CD4-positive, alpha-beta T cell treated with Interleukin-12 subunit alpha and Interleukin-12 subunit beta, for 1 hour (primary cell): Measurements from ENCODE around the gene RNASE7.

Experiments
- DNase-seq: peaks from one replicate; pipeline ENCODE4 v3.0.0-alpha.2; 2020

The RNASE7 gene

GRCh38 chr14:21043974-21044618 lies 1.9 kb downstream of the RNASE7 start:
- DNase-seq, result peak; percentile 36

GRCh38 chr14:21047378-21047781 lies 5.2 kb downstream of the RNASE7 start:
- no peak for DNase-seq

GRCh38 chr14:21048638-21049037 lies 6.5 kb downstream of the RNASE7 start:
- DNase-seq, result no peak

GRCh38 chr14:21049271-21049673 lies 7.1 kb downstream of the RNASE7 start:
- DNase-seq, result no peak

GRCh38 chr14:21050597-21050996 lies 8.4 kb downstream of the RNASE7 start:
- DNase-seq, result no peak

GRCh38 chr14:21053184-21054122 lies 11.3 kb downstream of the RNASE7 start:
- no peak for DNase-seq

GRCh38 chr14:21054123-21054767 lies 12.1 kb downstream of the RNASE7 start:
- no peak for DNase-seq

- DNase-seq, result no peak
Observed at GRCh38 chr14:21054768-21055145, 12.6 kb downstream of the RNASE7 start.

GRCh38 chr14:21055432-21056117 lies 13.4 kb downstream of the RNASE7 start:
- DNase-seq, result no peak

- no peak for DNase-seq
Observed at GRCh38 chr14:21056520-21057163, 14.5 kb downstream of the RNASE7 start.

GRCh38 chr14:21057803-21058675 lies 15.9 kb downstream of the RNASE7 start, which contains the start of gene RNASE8:
RNASE8 (plus strand) TSS chr14:21057822; CDS start chr14:21057893, 71 bp downstream.
- no peak for DNase-seq

GRCh38 chr14:21058903-21059302 lies 16.7 kb downstream of the RNASE7 start:
- no peak for DNase-seq

GRCh38 chr14:21059842-21060613 lies 17.9 kb downstream of the RNASE7 start:
- DNase-seq, result no peak

GRCh38 chr14:21060614-21061346 lies 18.6 kb downstream of the RNASE7 start:
- no peak for DNase-seq

GRCh38 chr14:21061347-21061668 lies 19.1 kb downstream of the RNASE7 start:
- no peak for DNase-seq

- DNase-seq, result no peak
Observed at GRCh38 chr14:21063479-21063878, 21.3 kb downstream of the RNASE7 start.

GRCh38 chr14:21066882-21067502 lies 24.8 kb downstream of the RNASE7 start:
- peak; percentile 37 for DNase-seq

- peak; percentile 77 for DNase-seq
Observed at GRCh38 chr14:21068521-21069387, 26.6 kb downstream of the RNASE7 start.
